Esophagus squamous epithelium (tissue), 4 donors: ENCODE measurements around the gene PITPNM2.

Experiments
- CTCF ChIP-seq, 6 experiments: fragments of 450-650 bp in 4 of 6; fragments of 200-600 bp in 2 of 6; sonication (generic) in 2 of 6; IDR thresholded peaks; one replicate each; pipeline ENCODE4 v1.5.1; 2016 to 2019; ENCODE audit warnings: antibody characterized with exemption in 6 of 6, mild to moderate bottlenecking in 4 of 6, moderate library complexity in 4 of 6
- POLR2A ChIP-seq, 4 donors: fragments of 450-650 bp; IDR thresholded peaks; one replicate each; pipeline ENCODE4 v1.6.1; 2017; ENCODE audit warnings: antibody characterized with exemption in 4 of 4, mild to moderate bottlenecking in 4 of 4, moderate library complexity in 3 of 4

- TF ChIP-seq CTCF (IDR thresholded peaks at IDR 0.05) (no peak), POLR2A (IDR thresholded peaks at IDR 0.05) (no peak)
Observed at GRCh38 chr12:123167329-123167728, 16.4 kb upstream of the PITPNM2 start.
